Measurements from ENCODE around the gene OR4E2.
"Not testable (repeated sequence)": the region's sequence is repeated elsewhere in the genome, so short reads cannot be mapped to it uniquely, and the experiment has no call there.

Gene OR4E2

DNA sequence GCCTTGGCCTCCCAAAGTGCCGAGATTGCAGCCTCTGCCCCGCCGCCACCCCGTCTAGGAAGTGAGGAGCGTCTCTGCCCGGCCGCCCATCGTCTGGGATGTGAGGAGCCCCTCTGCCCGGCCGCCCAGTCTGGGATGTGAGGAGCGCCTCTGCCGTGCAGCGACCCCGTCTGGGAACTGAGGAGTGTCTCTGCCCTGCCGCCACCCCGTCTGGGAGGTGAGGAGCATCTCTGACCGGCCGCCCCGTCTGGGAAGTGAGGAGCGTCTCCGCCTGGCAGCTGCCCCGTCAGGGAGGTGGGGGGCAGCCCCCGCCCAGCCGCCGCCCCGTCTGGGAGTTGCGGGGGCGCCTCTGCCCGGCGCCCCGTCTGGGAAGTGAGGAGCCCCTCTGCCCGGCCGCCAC, 44.0 kb downstream of the OR4E2 start:
- not testable (repeated sequence) for DNase-seq (ENCODE audit: low spot score)

DNA sequence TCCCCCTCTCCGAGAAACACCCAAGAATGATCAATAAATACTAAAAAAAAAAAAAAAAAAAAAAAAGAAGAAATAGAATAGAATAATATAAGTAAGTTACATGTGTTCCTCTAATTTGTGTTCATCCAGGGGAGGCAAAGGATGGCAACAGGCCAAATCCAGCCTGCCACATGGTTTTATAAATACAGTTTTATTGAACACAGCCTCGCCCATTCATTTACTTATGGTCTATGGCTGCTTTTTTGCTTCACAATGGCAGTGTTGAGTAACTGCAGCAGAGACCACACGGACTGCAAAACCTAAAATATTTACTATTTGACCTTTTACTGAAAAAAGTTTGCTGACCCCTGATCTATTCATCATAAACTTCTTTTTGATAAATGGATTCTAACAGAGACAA, 44.9 kb downstream of the OR4E2 start:
- not testable (repeated sequence) for DNase-seq (ENCODE audit: low spot score)

DNA sequence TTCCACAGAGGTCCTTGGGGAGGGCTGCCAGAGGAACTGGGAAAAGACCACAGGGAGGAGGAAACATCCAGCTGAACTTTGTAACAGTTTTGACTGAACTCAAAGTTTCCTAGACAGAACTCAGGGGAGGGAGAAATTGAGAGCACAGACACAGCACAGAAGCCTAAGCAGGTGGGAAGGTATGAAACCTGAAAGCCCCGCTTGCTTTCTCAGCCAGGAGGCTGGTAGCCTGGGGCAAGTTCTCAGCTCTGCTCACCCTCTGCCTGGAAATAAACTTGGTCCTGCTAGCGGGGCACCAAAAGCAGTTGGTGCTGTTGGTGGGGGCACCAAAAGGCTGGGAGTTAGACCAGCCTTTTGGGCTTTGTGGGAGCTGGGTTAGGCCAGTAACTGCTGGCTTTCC, 45.9 kb downstream of the OR4E2 start:
- no peak for DNase-seq (ENCODE audit: low spot score)

DNA sequence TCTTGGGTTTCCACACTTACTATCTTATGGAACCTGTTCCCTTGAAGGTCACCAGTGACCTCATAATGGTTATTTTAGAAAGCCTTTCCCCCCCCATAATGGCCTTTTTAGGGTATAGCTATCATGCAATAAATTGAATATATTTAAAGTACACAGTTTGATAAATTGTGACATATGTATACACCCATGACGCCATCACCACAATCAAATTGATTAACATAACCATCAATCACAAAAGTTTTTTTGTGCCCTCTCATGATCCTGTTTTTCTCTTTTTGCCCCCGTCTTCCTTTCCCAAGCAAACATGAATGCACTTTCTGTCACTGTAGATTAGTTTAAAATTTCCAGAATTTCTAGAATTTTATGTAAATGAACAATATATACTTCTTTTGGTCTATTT, 48.7 kb downstream of the OR4E2 start:
- DNase-seq (ENCODE audit: low spot score) = no peak

DNA sequence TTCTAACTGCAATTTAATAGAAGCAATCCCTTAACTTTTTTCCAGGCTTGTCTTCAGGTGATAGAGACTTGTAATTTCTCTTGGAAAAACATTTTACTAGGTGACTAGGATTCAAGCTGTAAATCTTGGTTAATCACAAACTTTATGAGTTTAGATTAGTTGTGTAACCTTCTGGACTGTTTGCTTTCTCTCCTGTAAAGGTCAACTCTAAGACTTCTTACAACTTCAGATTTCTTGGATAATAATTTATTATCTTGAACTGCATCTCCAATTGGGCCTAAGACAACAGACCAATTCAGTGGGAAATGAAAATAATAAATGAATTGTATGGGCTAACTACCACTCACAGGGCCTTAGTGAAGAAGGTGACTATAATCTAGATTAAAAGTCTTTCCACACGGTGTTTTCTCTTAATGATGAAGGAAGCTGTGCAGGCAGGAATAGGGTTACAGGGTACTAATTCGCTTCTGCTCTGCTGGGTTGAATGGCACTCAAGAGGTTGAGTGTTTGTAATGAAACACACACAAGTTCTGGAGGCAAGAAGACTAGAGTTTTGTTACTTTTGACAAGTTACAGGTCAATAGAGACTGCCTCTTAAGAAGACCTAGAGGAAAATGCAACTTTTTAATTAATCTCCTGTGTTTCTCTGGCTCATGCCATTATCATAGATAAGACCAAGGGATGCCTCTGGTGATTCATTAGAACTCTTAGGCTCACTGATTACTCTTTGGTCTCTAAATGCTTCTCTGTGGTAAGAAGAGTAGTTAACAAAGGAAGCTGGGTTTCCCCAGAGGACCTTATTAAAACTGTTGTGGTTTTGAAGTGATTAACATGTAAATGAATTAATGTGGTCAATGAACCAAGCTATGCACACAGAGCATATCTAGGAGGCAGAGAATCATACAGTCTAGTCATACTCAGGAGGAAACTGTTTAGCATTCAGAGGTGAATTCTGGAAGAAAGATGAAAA, 50.0 kb downstream of the OR4E2 start:
- DNase-seq (ENCODE audit: low spot score) = no peak

DNA sequence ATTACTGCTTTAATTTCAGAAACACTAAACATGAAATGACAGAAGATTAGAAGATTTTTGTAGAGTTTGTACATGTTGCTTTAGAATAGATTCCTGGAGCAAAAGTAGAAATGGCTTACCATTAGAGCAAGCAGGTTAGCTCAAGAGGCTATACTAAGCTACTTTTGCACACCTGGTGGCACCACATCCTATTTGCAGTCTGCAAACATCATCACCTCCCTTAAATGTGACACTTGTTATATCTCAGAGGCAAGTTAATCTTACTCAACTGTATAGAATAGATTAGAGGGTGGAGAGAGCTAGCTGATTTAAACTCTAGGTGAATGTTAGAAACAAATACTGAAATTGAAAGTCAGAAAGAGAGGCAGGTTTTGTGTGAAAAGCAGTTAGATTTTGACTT, 50.7 kb downstream of the OR4E2 start:
- no peak for DNase-seq (ENCODE audit: low spot score)

DNA sequence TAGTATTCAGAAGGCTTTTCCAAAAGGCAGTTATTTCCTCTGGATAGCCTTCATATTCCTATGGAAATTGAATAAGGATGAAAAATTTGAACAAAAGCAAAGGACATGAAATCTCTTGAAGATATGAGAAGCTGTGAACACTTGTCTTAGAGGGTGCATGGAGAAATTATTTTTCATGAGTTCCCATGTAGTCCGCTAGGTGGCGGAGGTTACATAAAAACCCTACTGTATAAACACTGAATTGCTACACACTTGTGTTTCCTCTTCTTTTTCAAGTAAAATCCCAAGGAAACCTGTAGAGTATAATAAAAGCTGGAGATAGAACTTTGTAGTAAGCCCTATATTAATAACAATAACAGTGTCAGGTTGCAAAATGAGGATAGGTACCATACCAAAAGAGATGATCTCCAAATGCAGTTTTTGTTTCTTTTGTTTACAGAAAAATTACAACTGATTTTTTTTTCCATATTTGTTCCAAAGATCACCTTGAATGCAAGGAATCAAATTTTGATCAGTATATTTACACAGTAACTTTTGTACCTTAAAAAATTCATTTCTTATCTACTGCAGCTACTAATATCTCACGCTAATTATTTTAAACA, 57.8 kb downstream of the OR4E2 start:
- peak; percentile 52 for DNase-seq (ENCODE audit: low spot score)

DNA sequence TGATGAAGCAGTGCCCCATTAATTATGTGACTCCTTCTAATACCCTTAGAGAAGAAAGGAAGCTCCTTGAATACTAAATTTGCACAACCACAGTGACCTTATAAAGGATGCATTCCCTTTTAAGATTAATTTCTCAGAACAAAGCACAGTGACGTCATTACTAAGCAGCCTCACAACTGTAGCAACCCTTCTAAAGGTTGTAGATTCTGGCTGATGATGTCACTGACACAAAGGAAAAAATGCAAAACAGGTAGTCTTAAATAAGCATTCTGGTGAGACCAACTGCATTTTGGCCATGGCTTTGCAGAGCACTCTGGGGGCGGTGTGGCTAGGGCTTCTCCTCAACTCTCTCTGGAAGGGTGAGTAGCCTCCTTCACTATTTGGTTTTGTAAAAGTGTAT, 58.4 kb downstream of the OR4E2 start:
- no peak for DNase-seq (ENCODE audit: low spot score)

DNA sequence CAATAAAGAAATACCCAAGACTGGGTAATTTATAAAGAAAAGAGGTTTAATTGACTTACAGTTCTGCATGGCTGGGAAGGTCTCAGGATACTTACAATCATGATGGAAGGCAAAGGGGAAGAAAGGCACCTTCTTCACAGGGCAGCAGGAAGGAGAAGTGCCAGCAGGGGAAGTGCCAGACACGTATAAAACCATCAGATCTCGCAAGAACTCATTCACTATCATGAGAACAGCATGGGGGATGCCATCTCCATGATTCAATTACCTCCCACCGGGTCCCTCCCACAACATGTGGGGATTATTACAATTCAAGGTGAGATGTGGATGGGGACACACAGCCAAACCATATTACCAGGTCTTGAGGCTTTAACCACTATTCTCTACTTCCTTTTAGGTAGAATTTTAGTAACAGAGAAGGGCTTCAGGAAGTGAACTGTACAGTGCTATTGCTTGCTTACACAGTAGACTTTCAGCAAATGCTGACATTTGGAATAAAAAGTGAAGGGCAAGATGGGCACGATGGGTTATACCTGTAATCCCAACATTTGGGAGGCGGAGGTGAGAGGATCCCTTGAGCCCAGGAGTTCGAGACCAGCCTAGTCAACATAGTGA, 60.8 kb downstream of the OR4E2 start:
- DNase-seq (ENCODE audit: low spot score) = no peak
